Sigmoid colon (tissue), 7 donors: Measurements from ENCODE around the gene SHCBP1. TPM values are rescaled to one million over a fixed set of nuclear protein-coding genes. Genes with fewer than 3 reads are reported as not detected.
A peak's percentile ranks its signal among the peaks of the same experiment; 100 is the strongest.

ENCODE experiments used
- DNase-seq: peaks from one replicate; pipeline ENCODE4 v3.0.0-alpha.2; 2019
- H3K27ac ChIP-seq, 4 donors: fragments of 200-600 bp; sonication (generic); one replicate each; pipeline ENCODE4 v1.5.1; 2016 to 2019; ENCODE audit warnings: mild to moderate bottlenecking in 1 of 4
- H3K27me3 ChIP-seq, 3 donors: fragments of 200-600 bp; sonication (generic); one replicate each; pipeline ENCODE4 v1.5.1; 2019; ENCODE audit warnings: mild to moderate bottlenecking in 1 of 3
- H3K36me3 ChIP-seq, 4 donors: fragments of 200-600 bp; sonication (generic); one replicate each; pipeline ENCODE4 v1.5.1; 2016 to 2019
- H3K4me1 ChIP-seq, 4 donors: fragments of 200-600 bp; sonication (generic); one replicate each; pipeline ENCODE4 v1.5.1; 2017 to 2019
- H3K4me3 ChIP-seq, 4 donors: fragments of 200-600 bp; sonication (generic); one replicate each; pipeline ENCODE4 v1.5.1; 2017 to 2019; ENCODE audit warnings: mild to moderate bottlenecking in 2 of 4, moderate library complexity in 1 of 4
- H3K9me3 ChIP-seq, 4 donors: fragments of 200-600 bp in 3 of 4; sonication (generic) in 3 of 4; one replicate each; pipeline versions ENCODE4 v1.5.1 to v1.6.1; 2013 to 2019
- EP300 ChIP-seq, 4 donors: sonication (generic); formaldehyde crosslinking; IDR thresholded peaks; one replicate each; pipeline ENCODE4 v1.6.1; 2017; ENCODE audit warnings: antibody characterized with exemption in 4 of 4
- POLR2A ChIP-seq, 2 donors: fragments of 450-650 bp; IDR thresholded peaks; one replicate each; pipeline ENCODE4 v1.6.1; 2016; ENCODE audit warnings: antibody characterized with exemption in 2 of 2, mild to moderate bottlenecking in 2 of 2, moderate library complexity in 2 of 2
- POLR2AphosphoS5 ChIP-seq, 4 donors: sonication (generic); formaldehyde crosslinking; IDR thresholded peaks; one replicate each; pipeline ENCODE4 v1.6.1; 2017; ENCODE audit warnings: antibody characterized with exemption in 4 of 4
- WGBS, 2 donors: extraction: QIAGEN DNeasy Blood & Tissue Kit; methylation state at CpG; one replicate each; pipeline ENCODE4 v1.1.7; 2013; 5-methylcytosine and 5-hydroxymethylcytosine counted together
- intact Hi-C: fragments of 100-400 bp; cut with DNase I; formaldehyde crosslinking; loops from one replicate; pipeline ENCODE4 v1.15.1; 2023
- polyA plus RNA-seq, 3 donors: library from polyadenylated mRNA; stranded (reverse); fragments of 200-250 nt; gene quantifications; one replicate each; pipeline ENCODE4 v1.2.3, GENCODE V29; 2013
- total RNA-seq, 4 donors: library from RNA; depleted of rRNA; stranded (reverse); fragments of >200 nt; gene quantifications; one replicate each; pipeline ENCODE4 v1.1.0, GENCODE V29; 2016
- TF ChIP-seq, protein P1 (sequence below), 4 experiments: fragments of 450-650 bp in 3 of 4; fragments of 200-600 bp in 1 of 4; IDR thresholded peaks; one replicate each; pipeline ENCODE4 v1.5.1; 2016 to 2019; ENCODE audit warnings: antibody characterized with exemption in 4 of 4, mild to moderate bottlenecking in 3 of 4, moderate library complexity in 2 of 4
- donor health status: healthy with polysubstance abuse.
- donor health status: Bipolar disorder and iron deficiency.
- donor health status: healthy.

SHCBP1 gene, protein sequence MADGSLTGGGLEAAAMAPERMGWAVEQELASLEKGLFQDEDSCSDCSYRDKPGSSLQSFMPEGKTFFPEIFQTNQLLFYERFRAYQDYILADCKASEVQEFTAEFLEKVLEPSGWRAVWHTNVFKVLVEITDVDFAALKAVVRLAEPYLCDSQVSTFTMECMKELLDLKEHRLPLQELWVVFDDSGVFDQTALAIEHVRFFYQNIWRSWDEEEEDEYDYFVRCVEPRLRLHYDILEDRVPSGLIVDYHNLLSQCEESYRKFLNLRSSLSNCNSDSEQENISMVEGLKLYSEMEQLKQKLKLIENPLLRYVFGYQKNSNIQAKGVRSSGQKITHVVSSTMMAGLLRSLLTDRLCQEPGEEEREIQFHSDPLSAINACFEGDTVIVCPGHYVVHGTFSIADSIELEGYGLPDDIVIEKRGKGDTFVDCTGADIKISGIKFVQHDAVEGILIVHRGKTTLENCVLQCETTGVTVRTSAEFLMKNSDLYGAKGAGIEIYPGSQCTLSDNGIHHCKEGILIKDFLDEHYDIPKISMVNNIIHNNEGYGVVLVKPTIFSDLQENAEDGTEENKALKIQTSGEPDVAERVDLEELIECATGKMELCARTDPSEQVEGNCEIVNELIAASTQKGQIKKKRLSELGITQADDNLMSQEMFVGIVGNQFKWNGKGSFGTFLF
- total RNA-seq: under 1 TPM; 0.36 to 0.83 (median 0.60) TPM
- 1 to 10 TPM in 2 of 3 donors, under 1 TPM in 1; 0.60 to 6.8 (median 1.8) TPM for polyA plus RNA-seq

DNA sequence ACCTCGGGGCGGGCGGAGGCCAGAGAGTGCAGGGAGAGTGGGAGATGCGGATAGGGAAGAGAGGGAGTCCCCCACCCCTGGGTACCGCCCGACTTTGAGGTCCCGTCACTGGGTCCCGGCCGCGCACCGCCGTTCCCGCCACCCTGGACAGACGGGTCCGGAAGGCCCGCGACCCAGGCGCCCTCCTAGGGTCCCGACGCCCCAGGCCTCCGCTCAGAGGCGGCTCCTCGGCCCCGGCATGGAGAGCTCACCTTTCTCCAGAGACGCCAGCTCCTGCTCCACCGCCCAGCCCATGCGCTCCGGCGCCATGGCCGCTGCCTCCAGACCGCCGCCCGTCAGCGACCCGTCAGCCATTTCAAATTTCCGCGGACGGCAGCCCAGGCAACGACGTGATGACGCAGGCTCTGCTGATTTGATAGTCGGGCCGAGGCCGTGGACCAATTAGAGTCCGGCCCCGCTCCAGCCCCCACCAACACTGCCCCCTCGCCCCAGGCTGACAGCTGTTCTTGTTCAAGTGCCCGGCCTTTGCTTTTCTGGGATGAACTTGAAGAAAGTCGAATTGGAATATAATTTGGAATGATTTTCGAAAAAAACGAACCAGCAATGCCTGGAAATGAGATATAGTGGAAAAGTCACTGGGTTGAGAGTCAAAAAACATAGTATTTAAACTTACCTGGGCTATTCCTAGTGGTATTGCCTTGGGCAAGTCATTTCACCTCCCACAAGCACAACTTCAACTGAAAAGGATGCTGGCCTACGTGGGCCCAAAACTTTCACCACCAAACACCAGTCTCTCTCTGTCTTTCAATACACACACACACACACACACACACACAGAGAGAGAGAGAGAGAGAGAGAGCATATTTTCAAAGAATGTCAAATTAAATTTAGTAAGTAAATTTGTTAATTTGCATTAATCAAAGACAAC is at the start of gene SHCBP1:
SHCBP1 (minus strand) TSS at position 374 of the 928 bp plus-strand sequence; CDS start at position 354, 20 bp downstream.
- TF ChIP-seq, protein P1, sequence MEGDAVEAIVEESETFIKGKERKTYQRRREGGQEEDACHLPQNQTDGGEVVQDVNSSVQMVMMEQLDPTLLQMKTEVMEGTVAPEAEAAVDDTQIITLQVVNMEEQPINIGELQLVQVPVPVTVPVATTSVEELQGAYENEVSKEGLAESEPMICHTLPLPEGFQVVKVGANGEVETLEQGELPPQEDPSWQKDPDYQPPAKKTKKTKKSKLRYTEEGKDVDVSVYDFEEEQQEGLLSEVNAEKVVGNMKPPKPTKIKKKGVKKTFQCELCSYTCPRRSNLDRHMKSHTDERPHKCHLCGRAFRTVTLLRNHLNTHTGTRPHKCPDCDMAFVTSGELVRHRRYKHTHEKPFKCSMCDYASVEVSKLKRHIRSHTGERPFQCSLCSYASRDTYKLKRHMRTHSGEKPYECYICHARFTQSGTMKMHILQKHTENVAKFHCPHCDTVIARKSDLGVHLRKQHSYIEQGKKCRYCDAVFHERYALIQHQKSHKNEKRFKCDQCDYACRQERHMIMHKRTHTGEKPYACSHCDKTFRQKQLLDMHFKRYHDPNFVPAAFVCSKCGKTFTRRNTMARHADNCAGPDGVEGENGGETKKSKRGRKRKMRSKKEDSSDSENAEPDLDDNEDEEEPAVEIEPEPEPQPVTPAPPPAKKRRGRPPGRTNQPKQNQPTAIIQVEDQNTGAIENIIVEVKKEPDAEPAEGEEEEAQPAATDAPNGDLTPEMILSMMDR (IDR thresholded peaks at IDR 0.05): no peak
- TF ChIP-seq POLR2AphosphoS5 (IDR thresholded peaks at IDR 0.05) (no peak), EP300 (IDR thresholded peaks at IDR 0.05) (no peak), POLR2A (IDR thresholded peaks at IDR 0.05) (no peak)
- H3K27ac ChIP-seq: no peak within 1 kb of the TSS
- 1% methylated on average over 52 of the region's 52 CpGs for WGBS, 2 donors

DNA sequence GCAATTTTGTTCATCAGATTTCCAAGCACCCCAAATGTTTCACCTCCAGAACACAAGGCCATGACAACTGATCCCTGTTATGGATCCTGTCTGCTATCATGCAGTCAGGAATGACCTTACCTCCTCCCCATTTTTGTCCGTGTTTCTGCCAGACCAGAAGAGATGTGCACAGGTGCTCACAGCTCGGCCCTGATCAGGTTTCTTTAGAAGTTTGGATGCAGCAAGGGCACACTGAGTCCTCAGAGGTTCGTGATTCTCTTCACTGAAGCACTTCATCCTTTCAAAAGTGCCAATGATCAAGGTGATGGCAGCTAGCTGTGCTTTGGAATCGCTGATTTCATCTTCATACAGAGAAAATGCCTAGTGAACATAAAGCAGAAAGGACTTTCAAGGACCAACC is 40.9 kb upstream of the SHCBP1 start:
- WGBS, 2 donors: 70 to 71% methylated on average over 4 of the region's 4 CpGs
- no peaks in the 10 kb centered on the region for H3K9me3 ChIP-seq
- TF ChIP-seq POLR2A (IDR thresholded peaks at IDR 0.05) (no peak), EP300 (IDR thresholded peaks at IDR 0.05) (no peak), POLR2AphosphoS5 (IDR thresholded peaks at IDR 0.05) (no peak)
- TF ChIP-seq, protein P1 (IDR thresholded peaks at IDR 0.05): no peak
- intact Hi-C loops: no loop called here
- H3K27me3 ChIP-seq: no peaks in the 10 kb centered on the region
- peaks cover 22 to 87% (median 30%) of the 10 kb centered on the region in 4 donors for H3K36me3 ChIP-seq
- H3K4me1 ChIP-seq: no peaks in the 10 kb centered on the region
- H3K4me3 ChIP-seq: no peak overlapping the region
- DNase-seq: no peak
- H3K27ac ChIP-seq: no peak overlapping the region

More for the DNA sequence above, at the start of gene SHCBP1:
- Histone ChIP-seq H3K4me1 (peaks cover 0 to 12% (median 11%) of the 10 kb centered on the region in 4 donors), H3K36me3 (no peaks in the 10 kb centered on the region), H3K4me3 (peak within 1 kb of the TSS; percentile 23 to 61 (median 48)), H3K27me3 (peaks cover 0 to 6% (median 0%) of the 10 kb centered on the region in 3 donors), H3K9me3 (no peaks in the 10 kb centered on the region)
- DNase-seq: peak; percentile 88
- intact Hi-C loops: no loop called here

DNA sequence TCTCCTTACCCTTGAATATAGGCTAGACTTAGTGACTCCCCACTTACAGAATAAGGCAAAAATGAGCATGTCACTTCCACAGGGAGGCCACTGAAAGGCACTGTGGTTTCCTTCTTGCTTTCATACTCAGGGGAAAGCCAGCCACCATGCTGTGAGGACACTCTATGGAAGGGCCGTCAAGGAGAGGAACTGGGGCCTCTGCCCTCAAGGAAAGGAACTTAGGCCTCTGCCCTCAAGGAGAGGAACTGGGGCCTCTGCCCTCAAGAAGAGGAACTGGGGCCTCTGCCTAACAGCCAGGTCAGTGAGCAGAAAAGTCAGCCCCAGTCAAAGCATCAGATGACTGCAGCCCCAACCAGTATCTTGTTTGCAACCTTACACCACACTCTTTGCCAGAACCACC is 37.7 kb upstream of the SHCBP1 start:
- intact Hi-C loops: no loop called here
- Histone ChIP-seq H3K27me3 (no peaks in the 10 kb centered on the region), H3K4me3 (no peak overlapping the region), H3K27ac (no peak overlapping the region), H3K9me3 (no peaks in the 10 kb centered on the region), H3K4me1 (no peaks in the 10 kb centered on the region), H3K36me3 (peaks cover 14 to 57% (median 24%) of the 10 kb centered on the region in 4 donors)
- TF ChIP-seq POLR2A (IDR thresholded peaks at IDR 0.05) (no peak), EP300 (IDR thresholded peaks at IDR 0.05) (no peak), POLR2AphosphoS5 (IDR thresholded peaks at IDR 0.05) (no peak)
- TF ChIP-seq, protein P1 (IDR thresholded peaks at IDR 0.05): no peak
- DNase-seq: no peak
- WGBS, 2 donors: 39 to 65% methylated on average over 1 of the region's 1 CpG

DNA sequence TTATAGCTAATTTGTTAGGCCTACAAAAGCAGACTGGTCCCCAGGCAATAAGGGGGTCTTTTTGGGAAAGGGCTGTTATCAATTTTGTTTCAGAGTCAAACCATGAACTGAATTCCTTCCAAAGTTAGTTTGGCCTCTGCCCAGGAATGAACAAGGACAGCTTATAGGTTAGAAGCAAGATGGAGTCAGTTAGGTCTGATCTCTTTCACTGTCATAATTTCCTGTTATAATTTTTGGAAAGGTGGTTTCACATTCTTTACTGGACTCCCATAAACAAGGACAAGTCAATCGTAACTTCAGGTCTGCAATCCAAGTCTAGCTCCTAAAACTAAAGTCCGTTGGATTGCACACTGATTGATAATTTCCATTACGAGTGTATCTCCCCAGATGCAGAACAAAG is 30.1 kb upstream of the SHCBP1 start:
- intact Hi-C loops: no loop called here
- no peaks in the 10 kb centered on the region for H3K9me3 ChIP-seq
- DNase-seq: no peak
- no peak overlapping the region for H3K27ac ChIP-seq
- 87 to 89% methylated on average over 3 of the region's 3 CpGs for WGBS, 2 donors
- no peaks in the 10 kb centered on the region for H3K27me3 ChIP-seq
- H3K36me3 ChIP-seq: no peaks in the 10 kb centered on the region
- TF ChIP-seq, protein P1 (IDR thresholded peaks at IDR 0.05): no peak
- TF ChIP-seq POLR2A (IDR thresholded peaks at IDR 0.05) (no peak), EP300 (IDR thresholded peaks at IDR 0.05) (no peak), POLR2AphosphoS5 (IDR thresholded peaks at IDR 0.05) (no peak)
- H3K4me3 ChIP-seq: no peak overlapping the region
- no peaks in the 10 kb centered on the region for H3K4me1 ChIP-seq
